HG03521 (cell line): ENCODE results near the gene IFNL4.
"Not testable (repeated sequence)": the region's sequence is repeated elsewhere in the genome, so short reads cannot be mapped to it uniquely, and the experiment has no call there.

ENCODE experiments used
- ATAC-seq: cut with Tn5 transposase; IDR thresholded peaks from one replicate; pipeline ENCODE4 v1.9.1; 2021; ENCODE audit warnings: mild to moderate bottlenecking, moderate library complexity; ENCODE audit not compliant: unreplicated experiment

Gene IFNL4

GRCh38 chr19:39230096-39230764 lies 18.4 kb downstream of the IFNL4 start:
- no peak for ATAC-seq

GRCh38 chr19:39224910-39225309 lies 23.7 kb downstream of the IFNL4 start:
- no peak for ATAC-seq

- ATAC-seq, result no peak
Measured at GRCh38 chr19:39223703-39224279, 24.9 kb downstream of the IFNL4 start.

GRCh38 chr19:39219108-39219507 lies 29.5 kb downstream of the IFNL4 start:
- not testable (repeated sequence) for ATAC-seq

- no peak for ATAC-seq
Measured at GRCh38 chr19:39218230-39219007, 30.2 kb downstream of the IFNL4 start.

GRCh38 chr19:39217094-39217493 lies 31.6 kb downstream of the IFNL4 start:
- no peak for ATAC-seq

GRCh38 chr19:39215323-39215722 lies 33.3 kb downstream of the IFNL4 start:
- not testable (repeated sequence) for ATAC-seq

- ATAC-seq, result no peak
Measured at GRCh38 chr19:39212375-39212742, 36.3 kb downstream of the IFNL4 start.

- no peak for ATAC-seq
Measured at GRCh38 chr19:39211731-39212374, 36.8 kb downstream of the IFNL4 start.

GRCh38 chr19:39209196-39209595 lies 39.5 kb downstream of the IFNL4 start:
- no peak for ATAC-seq

- no peak for ATAC-seq
Measured at GRCh38 chr19:39208175-39208795, 40.4 kb downstream of the IFNL4 start.

GRCh38 chr19:39207293-39207836 lies 41.3 kb downstream of the IFNL4 start:
- no peak for ATAC-seq

GRCh38 chr19:39206122-39206521 lies 42.5 kb downstream of the IFNL4 start:
- no peak for ATAC-seq

- ATAC-seq, result no peak
Measured at GRCh38 chr19:39205449-39205764, 43.2 kb downstream of the IFNL4 start.

- ATAC-seq, result no peak
Measured at GRCh38 chr19:39203372-39204341, 45.0 kb downstream of the IFNL4 start, which contains the start of gene SYCN. SYCN (minus strand) TSS chr19:39204263; CDS start chr19:39204254, 9 bp downstream.

- no peak for ATAC-seq
Measured at GRCh38 chr19:39202998-39203355, 45.7 kb downstream of the IFNL4 start.

GRCh38 chr19:39200803-39201115 lies 47.9 kb downstream of the IFNL4 start:
- ATAC-seq, result no peak

GRCh38 chr19:39200066-39200802 lies 48.4 kb downstream of the IFNL4 start:
- no peak for ATAC-seq

- ATAC-seq, result no peak
Measured at GRCh38 chr19:39199025-39199424, 49.6 kb downstream of the IFNL4 start.
